SK-N-SH (cell line): ENCODE data around the gene SNTG2. TPM values are rescaled to one million over a fixed set of nuclear protein-coding genes. Genes with fewer than 3 reads are reported as not detected.

Source experiments
- CTCF ChIA-PET: fragments of 300-600, 350-600 bp; formaldehyde crosslinking; extraction: SDS; loops from one replicate; lab custom pipeline; 2021; lab: Yijun Ruan, JAX
- POLR2A ChIA-PET: fragments of 350-600 bp; sonication (Branson Sonifier 250); formaldehyde crosslinking; extraction: SDS; loops from one replicate; lab custom pipeline; 2020; ENCODE audit warnings: antibody characterized with exemption, inconsistent platforms; lab: Yijun Ruan, JAX
- DNase-seq: peaks from one replicate; pipeline ENCODE4 v3.0.0; 2012
- H2AFZ ChIP-seq: fragments of 200-600 bp; sonication (generic); 2 replicates; pipeline ENCODE4 v1.8.1; 2016; ENCODE audit warnings: antibody characterized with exemption, mild to moderate bottlenecking, low read depth
- H3F3A ChIP-seq: fragments of 200-600 bp; sonication (generic); replicated peaks from 2 replicates; pipeline ENCODE3; 2016; ENCODE audit warnings: antibody characterized with exemption, mild to moderate bottlenecking; ENCODE audit not compliant: insufficient read depth
- H3K27ac ChIP-seq, 2 experiments: fragments of 200-500 bp in 1 of 2; fragments of 200-600 bp in 1 of 2; sonication (Bioruptor generic) in 1 of 2; sonication (generic), shearing (Covaris generic) in 1 of 2; 2 replicates each; pipeline versions ENCODE4 v1.5.1 to v1.6.1; 2014 to 2016; ENCODE audit warnings: low read depth in 2 of 2, inconsistent platforms in 1 of 2, low read length in 1 of 2, mild to moderate bottlenecking in 1 of 2, mixed read lengths in 1 of 2
- H3K27me3 ChIP-seq: fragments of 200-600 bp; sonication (generic), shearing (Covaris generic); 2 replicates; pipeline ENCODE4 v1.6.1; 2016; ENCODE audit warnings: mixed run types; ENCODE audit not compliant: insufficient read depth
- H3K36me3 ChIP-seq, 2 experiments: fragments of 200-500 bp in 1 of 2; fragments of 200-600 bp in 1 of 2; sonication (Bioruptor generic) in 1 of 2; sonication (generic) in 1 of 2; replicated peaks in 1 of 2; 2 replicates each; pipeline versions ENCODE3 to v1.5.1; 2014 to 2016; ENCODE audit warnings: low read length in 1 of 2, mild to moderate bottlenecking in 1 of 2; ENCODE audit not compliant: insufficient read depth in 2 of 2, control insufficient read depth in 1 of 2
- H3K4me1 ChIP-seq, 2 experiments: fragments of 200-500 bp in 1 of 2; fragments of 200-600 bp in 1 of 2; sonication (Bioruptor generic) in 1 of 2; sonication (generic), shearing (Covaris generic) in 1 of 2; 2 replicates each; pipeline versions ENCODE4 v1.5.1 to v1.6.1; 2014 to 2016; ENCODE audit warnings: low read depth in 1 of 2, low read length in 1 of 2, mixed run types in 1 of 2; ENCODE audit not compliant: insufficient read depth in 2 of 2, control insufficient read depth in 1 of 2
- H3K4me2 ChIP-seq: fragments of 200-600 bp; sonication (generic), shearing (Covaris generic); 2 replicates; pipeline ENCODE4 v1.6.1; 2017; ENCODE audit warnings: mixed run types
- H3K4me3 ChIP-seq, 2 experiments: fragments of 200-500 bp in 1 of 2; fragments of 200-600 bp in 1 of 2; sonication (Bioruptor generic) in 1 of 2; sonication (generic), shearing (Covaris generic) in 1 of 2; 2 replicates each; pipeline versions ENCODE4 v1.5.1 to v1.8.1; 2014 to 2016; ENCODE audit warnings: low read depth in 2 of 2, inconsistent platforms in 1 of 2, low read length in 1 of 2, mild to moderate bottlenecking in 1 of 2, mixed read lengths in 1 of 2, moderate library complexity in 1 of 2
- H3K79me2 ChIP-seq: fragments of 200-600 bp; sonication (generic); 2 replicates; pipeline ENCODE4 v1.8.1; 2017; ENCODE audit warnings: mild to moderate bottlenecking; ENCODE audit not compliant: insufficient read depth
- H3K9ac ChIP-seq: fragments of 200-600 bp; sonication (generic); 2 replicates; pipeline ENCODE4 v1.6.1; 2017; ENCODE audit warnings: mixed run types
- H3K9me2 ChIP-seq: fragments of 200-600 bp; sonication (generic); 2 replicates; pipeline ENCODE4 v1.6.1; 2017; ENCODE audit warnings: mixed run types
- H3K9me3 ChIP-seq: fragments of 200-600 bp; sonication (generic); 2 replicates; pipeline ENCODE4 v1.6.1; 2017; ENCODE audit warnings: mixed run types, mild to moderate bottlenecking, moderate library complexity
- H4K20me1 ChIP-seq: fragments of 200-600 bp; sonication (generic); 2 replicates; pipeline ENCODE4 v1.6.1; 2017; ENCODE audit warnings: mild to moderate bottlenecking, mixed run types; ENCODE audit not compliant: insufficient read depth
- CHD2 ChIP-seq: fragments of 150-350 bp; IDR thresholded peaks from 2 replicates; pipeline ENCODE4 v1.6.1; 2018; ENCODE audit warnings: low read length; ENCODE audit not compliant: partially characterized antibody
- CTCF ChIP-seq: fragments of 200-600 bp; sonication (generic); IDR thresholded peaks from 2 replicates; pipeline ENCODE4 v1.6.1; 2017; ENCODE audit warnings: antibody characterized with exemption, mild to moderate bottlenecking, moderate library complexity
- GATA2 ChIP-seq: sonication (generic); formaldehyde crosslinking; IDR thresholded peaks from 2 replicates; pipeline ENCODE4 v1.5.0; 2020; ENCODE audit warnings: mild to moderate bottlenecking, missing genetic modification reagents
- IRF3 ChIP-seq: fragments of 150-350 bp; IDR thresholded peaks from 2 replicates; pipeline ENCODE4 v1.6.1; 2016; ENCODE audit warnings: mild to moderate bottlenecking, low read depth, low read length
- NRF1 ChIP-seq: IDR thresholded peaks from 2 replicates; pipeline ENCODE4 v1.6.1; 2012; ENCODE audit warnings: low read depth, mild to moderate bottlenecking, low read length
- POLR2AphosphoS5 ChIP-seq: IDR thresholded peaks from 2 replicates; pipeline ENCODE4 v1.6.1; 2012; ENCODE audit warnings: low read depth, low read length
- RCOR1 ChIP-seq: fragments of 150-350 bp; IDR thresholded peaks from 2 replicates; pipeline ENCODE4 v1.6.1; 2017; ENCODE audit warnings: antibody characterized with exemption, low read length
- REST ChIP-seq: IDR thresholded peaks from 2 replicates; pipeline ENCODE4 v1.6.1; 2012; ENCODE audit warnings: mild to moderate bottlenecking, low read depth, low read length, moderate library complexity
- TAF1 ChIP-seq: IDR thresholded peaks from 2 replicates; pipeline ENCODE4 v1.6.1; 2012; ENCODE audit warnings: low read depth, mild to moderate bottlenecking, low read length, moderate library complexity, borderline replicate concordance
- WGBS: methylation state at CpG from one replicate; pipeline ENCODE4 v1.1.6; 2017; ENCODE audit warnings: low lambda C conversion rate; 5-methylcytosine and 5-hydroxymethylcytosine counted together
- polyA plus RNA-seq, 3 experiments: library from polyadenylated mRNA; depleted of rRNA; stranded (reverse); fragments of >200 nt; gene quantifications; 2 replicates each; pipeline ENCODE4 v1.2.3, GENCODE V29; 2012

SNTG2 gene
- polyA plus RNA-seq, 1 of the 3 experiments (the other 2 are of a cell fraction): not detected

- TF ChIP-seq REST (no peak), RCOR1 (no peak)
These were observed 60.4 kb downstream of the SNTG2 start (continued) for GRCh38 chr2:1011006-1011405.

- no peaks in the 10 kb centered on the region for H3K9me2 ChIP-seq
These were observed 61.3 kb downstream of the SNTG2 start for GRCh38 chr2:1011985-1012384.

More at GRCh38 chr2:1011985-1012384, 61.3 kb downstream of the SNTG2 start:
- no peaks in the 10 kb centered on the region for H3K9me3 ChIP-seq
- DNase-seq: no peak
- H3K79me2 ChIP-seq: no peaks in the 10 kb centered on the region
- ChIA-PET CTCF (no interaction called here), POLR2A (no interaction called here)
- 51% methylated on average over 7 of the region's 7 CpGs for WGBS
- H2AFZ ChIP-seq: no peak overlapping the region
- H4K20me1 ChIP-seq: no peaks in the 10 kb centered on the region
- no peaks in the 10 kb centered on the region for H3F3A ChIP-seq
- no peak overlapping the region for H3K4me3 ChIP-seq
- no peak overlapping the region for H3K27ac ChIP-seq
- no peaks in the 10 kb centered on the region for H3K36me3 ChIP-seq
- H3K9ac ChIP-seq: no peak overlapping the region
- TF ChIP-seq CTCF: no peak
- TF ChIP-seq POLR2AphosphoS5: no peak
- TF ChIP-seq TAF1: no peak
- no peak for TF ChIP-seq RCOR1
- TF ChIP-seq IRF3: no peak
- no peak for TF ChIP-seq NRF1
- no peak for TF ChIP-seq CHD2
- no peak for TF ChIP-seq GATA2 (CRISPR knock-in tag)
- no peaks in the 10 kb centered on the region for H3K27me3 ChIP-seq
- peaks cover 0 to 24% of the 10 kb centered on the region in 2 experiments; a peak in 2 of 4 replicates for H3K4me1 ChIP-seq
- H3K4me2 ChIP-seq: no peak overlapping the region
